DMS153 treated with DMSO at 0.1 percent for 48 hours (cell line): ENCODE measurements around the gene PRKG1.
"Not testable (repeated sequence)": the region's sequence is repeated elsewhere in the genome, so short reads cannot be mapped to it uniquely, and the experiment has no call there.

Source experiments
- DNase-seq: peaks from one replicate; lab custom pipeline; 2025; ENCODE audit not compliant: unreplicated experiment; lab: John Stamatoyannopoulos, UW

Gene PRKG1

DNA sequence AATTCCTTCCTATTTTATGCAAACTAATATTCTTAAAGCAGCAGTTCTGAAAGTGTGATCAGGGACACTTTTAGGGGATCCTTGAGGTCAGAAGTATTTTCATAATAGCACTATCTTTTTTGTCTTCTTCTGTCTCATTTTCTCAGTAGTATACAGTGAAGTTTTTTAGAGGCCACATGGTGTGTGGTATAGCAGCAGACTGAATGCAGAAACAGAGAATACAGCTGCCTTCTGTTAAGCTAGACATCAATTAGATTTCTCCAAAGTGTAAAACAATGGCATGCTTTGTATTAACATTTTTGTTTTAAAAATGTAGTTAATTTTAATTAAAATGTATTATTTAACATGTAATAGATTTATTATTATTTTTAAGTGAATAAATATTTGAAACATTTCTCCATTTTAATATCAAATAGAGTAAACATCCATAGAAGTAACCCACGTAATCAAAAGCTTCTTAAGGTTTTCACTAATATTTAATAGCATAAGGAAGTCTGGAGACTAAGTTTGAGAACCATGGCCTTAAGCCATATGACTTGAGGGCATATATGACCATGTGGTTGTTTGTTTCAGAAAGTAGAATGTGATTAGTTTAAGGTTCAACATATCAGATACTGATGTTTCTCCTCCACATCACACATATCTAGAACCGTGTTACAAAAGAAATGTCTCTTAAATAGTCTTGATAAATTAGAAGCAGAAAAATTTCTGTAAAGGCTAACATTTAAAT, 94.0 kb downstream of the PRKG1 start:
- DNase-seq: no peak

DNA sequence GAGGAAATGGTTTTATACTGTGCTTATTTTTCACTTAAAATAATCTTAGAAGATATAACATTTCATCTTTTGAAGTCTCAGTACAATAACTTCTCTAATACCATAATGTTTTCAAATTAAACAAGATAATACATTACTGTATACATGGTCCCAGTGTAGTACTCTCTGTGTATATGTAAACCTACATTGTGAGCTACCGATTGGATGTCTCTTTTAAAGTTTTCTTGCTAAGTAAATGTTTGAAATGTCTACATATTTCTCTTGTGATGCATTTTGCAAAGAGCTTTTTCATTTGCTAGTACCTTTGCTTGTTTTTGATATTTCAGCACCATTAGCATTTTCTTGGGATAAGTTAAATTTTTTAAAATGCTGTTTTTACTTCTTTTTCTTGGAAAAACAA, 94.8 kb downstream of the PRKG1 start:
- no peak for DNase-seq

DNA sequence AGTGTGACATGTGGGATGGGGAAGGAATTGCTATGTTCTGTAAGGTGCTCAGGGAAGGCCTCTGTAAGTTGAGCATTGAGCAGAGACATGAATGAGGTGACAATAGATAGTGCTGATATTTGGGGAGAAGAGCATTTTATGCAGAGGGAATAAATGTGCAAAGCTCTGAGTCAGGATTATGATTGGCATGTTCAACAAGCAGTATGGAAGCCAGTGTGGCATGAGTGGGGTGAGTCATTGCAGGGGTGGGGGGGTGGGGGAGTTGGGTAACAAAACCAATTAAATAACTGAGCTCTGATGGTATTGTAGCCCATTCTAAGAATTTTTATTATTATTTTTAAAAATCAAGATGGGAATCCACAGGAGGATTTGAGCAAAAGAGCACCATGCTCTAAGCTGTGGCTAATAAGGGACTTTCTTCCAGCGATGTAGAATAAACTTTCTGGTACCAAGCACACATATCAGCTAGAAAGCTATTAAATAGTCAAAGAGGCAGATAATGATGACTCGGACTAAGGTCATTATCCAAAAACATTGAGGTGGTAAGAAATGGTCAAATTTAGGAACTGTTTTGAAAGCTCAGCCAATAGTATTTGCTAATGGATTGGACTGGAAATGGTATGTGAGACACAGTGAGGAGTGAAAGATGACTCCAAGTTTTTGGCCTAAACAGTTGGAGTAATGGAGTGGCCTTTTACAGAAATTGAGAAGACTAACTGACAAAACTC, 96.4 kb downstream of the PRKG1 start:
- DNase-seq: no peak

DNA sequence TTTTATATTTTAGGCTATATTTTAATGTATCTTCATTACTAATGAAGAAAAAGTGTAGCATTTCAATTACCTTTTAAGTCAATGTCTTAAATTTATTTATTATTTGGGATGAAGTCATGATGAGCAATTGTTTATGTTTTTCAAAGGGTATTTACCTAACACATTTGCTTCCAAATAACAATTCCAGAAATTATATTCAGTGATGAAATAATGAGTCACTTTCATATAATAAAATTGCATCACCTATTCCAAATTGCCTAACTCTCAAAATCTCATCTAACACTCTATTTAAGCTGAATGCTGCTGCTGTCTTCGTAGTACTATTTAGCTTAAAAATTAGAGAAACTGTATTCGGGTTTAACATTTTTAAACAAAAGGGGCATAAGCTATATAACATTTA, 97.7 kb downstream of the PRKG1 start:
- no peak for DNase-seq

DNA sequence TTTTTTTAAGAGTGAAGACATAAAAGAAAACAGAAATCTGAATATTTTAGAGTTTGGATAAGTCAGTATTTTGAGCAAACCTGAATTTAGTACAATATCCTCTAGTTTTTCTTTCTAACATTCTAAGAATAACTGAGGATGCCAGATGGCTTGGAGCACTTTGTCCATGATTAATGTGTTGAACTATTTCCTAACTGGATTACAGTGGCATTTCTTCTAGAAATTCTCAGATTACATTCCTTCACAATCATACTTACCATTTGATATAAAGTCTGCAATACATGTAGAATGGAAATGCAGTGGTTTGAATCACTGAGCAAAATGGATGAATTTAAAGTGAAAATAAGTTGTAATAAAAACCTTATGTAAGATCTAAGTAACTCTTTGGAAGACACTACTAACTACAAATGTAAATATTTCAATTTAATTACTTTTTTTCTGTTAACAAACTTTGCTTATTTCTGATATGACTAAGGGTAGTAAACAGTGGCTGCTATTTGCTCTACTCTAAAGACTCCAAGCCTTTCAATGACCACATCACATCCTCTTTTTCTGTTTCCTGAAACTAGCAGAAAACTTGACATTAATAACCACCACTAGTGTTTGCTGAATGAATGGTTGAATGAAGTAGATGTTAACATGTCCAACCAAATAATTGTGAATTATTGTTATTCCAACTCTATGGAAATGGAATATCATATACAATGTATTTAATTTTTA, 102.8 kb downstream of the PRKG1 start:
- DNase-seq: no peak

DNA sequence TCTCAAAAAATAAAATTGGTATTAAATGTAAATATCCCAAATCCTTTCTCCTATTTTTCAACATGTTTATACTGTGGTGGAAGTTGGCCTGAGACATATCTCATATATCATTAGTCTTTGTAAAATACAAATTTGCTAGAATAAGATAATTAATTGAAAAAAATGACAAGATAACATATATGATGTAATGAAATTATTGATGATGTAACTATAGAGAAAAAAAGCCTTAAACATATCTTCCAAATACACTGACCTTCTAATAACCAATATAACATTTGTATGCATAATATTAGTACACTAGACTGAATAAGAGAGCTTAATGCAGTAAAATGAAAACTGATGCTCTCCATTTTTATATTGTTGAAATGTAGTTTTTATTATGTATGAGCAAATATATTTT, 104.3 kb downstream of the PRKG1 start:
- no peak for DNase-seq

DNA sequence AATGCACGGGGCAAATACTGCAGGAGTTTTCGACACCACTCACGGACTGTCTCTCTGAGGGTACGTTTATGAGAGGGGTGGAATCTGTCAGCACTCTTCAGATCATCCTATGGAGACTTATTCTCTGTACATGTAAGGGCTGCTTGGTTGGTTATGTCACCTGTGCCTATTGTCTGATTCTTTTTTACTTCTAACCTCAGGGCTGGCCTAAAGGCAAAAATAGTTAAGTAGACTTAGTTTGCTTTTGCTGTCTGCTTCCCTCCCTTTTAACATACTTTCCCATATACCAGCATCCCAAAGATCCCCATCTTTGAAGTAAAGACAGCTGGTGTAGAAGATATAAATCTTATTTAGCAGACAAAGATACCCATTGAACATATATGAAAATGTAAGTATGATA, 105.9 kb downstream of the PRKG1 start:
- DNase-seq: no peak

DNA sequence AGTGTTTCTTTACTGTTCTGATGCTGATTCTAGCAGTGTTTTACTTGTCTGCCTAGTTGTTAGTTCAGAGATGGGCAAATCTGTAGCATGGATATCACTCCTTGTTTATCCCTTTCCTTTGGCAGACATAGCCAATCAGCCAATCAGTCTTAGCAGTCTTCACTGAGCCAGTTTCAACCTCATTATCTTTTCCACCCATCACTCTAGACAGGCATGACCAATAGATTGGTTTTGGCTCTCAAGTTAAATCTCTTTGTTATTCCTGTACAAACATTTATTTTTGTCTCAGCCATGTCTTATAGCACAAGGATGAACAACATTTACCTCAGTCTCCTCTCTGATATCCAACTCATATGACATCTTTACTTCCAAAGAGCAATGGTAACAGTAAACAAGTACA, 109.5 kb downstream of the PRKG1 start:
- no peak for DNase-seq

DNA sequence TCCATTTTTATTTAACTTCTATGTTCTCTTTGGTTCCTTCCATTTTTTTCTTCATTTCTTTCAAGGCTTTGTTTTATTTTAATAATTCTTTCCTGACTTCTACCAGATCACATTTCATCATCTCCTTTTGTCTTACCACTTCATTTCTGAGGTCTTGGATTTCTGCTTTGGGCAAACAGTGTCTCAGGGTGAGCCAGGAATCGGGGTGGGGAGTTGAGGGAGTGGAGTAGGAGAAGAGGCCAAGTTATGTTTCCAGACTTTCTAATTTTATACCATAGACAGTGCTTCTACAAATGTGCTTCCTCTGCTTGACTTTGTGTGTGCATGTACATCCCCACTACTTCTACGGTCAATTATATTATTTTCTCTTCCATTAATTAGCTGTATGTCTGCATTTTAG, 112.1 kb downstream of the PRKG1 start:
- DNase-seq: no peak

DNA sequence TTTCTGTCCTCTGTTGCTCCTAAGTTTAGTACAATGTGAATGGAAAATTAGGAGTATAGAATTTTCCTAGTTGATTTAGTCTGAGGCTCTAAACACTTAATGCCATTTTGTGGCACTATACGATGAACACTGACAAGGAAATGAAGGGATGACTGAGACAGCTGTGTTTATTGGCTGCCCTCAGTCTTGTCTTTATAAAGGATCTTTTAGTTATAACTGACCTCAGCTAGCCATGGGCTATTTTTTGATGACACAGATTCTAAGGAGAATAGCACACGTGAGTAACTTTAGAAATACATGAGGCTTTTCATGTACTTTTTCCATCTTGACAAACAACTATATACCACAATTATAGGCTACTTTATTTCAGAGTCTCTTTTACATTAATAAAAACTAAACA, 113.7 kb downstream of the PRKG1 start:
- no peak for DNase-seq

DNA sequence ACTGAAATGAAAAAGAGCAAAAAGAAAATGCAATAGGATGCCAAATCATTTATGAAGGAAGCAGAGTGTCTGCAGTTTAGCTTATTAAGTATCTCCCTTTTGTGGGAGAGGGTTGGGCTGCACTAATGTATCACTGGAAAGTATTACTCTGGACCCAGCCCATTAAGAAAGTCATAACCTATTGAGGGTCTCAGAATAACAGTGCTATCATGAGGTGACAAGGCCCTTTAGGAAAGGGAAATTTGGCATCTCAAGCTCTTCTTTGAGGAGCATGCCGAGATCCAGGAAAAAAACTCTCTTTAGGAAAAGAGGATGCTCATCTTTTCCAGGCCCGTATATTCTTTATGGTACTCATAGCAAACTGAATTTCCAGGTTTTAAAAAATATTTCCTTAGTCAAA, 114.6 kb downstream of the PRKG1 start:
- DNase-seq: no peak

DNA sequence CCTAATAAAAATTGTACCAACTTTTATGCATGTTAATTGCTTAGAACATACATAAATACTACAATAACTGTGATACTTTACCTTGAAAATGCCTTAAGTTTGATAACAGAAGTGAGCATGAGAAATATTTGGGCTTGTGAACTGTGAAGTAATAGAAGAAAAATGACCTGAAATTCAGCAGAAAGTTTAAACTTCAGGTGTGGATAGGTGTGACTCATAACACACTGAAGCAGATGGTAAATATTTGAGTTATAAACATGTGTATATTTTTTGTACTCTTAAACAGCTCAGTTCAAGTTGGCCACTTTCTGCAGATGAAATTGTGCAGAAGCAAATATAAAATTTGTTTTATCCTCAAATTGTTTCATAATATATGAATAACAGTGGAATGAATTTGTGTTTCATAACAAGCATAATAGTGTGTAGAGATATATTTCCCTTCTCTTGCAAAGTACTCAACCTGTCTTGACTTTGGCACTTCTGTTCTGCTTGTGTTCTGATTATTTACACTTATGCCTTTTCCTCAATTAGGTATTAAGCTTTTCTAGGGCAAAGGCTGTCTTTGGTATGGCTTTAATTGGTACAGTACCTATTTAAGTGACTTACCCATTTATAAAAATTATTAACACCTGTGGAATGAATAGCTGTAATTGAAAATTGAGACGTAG, 122.4 kb downstream of the PRKG1 start:
- DNase-seq: no peak

DNA sequence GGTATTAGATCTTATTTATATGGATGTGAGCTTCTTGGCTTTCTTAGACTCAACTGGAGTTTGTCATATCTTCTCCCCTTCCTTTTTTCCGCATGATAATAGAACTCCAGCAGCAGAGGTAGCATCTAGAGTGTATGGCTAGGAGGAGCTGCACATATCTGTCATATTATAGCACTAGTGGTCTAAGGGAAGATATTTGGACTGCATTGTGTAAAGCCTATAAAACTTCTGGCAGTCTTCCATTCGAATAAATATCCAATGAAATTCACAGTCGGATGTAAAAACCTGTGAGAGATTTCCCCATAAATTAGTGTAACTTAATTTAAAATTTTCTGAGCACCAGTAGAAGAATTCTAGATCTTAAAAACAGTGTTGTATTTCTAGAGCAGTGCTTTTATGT, 123.9 kb downstream of the PRKG1 start:
- no peak for DNase-seq

DNA sequence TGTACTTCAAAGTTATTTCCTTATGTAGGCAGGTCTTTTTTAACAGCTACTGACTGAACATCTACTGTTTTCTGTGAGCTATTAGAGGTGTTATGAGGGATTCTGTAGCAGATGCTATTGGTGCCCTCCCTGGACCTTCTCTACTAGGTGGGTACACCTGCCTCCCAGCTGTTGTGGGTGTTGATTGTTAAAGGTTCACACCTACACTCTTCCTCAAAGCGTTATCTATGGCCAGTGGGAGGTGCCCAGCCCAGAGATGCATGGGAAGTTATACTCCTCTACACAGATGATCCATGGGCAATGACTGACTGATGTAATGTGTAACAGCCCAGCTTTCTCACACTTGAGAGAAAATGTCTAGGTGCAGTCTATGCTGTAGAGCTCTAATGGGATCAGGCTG, 127.7 kb downstream of the PRKG1 start:
- no peak for DNase-seq

DNA sequence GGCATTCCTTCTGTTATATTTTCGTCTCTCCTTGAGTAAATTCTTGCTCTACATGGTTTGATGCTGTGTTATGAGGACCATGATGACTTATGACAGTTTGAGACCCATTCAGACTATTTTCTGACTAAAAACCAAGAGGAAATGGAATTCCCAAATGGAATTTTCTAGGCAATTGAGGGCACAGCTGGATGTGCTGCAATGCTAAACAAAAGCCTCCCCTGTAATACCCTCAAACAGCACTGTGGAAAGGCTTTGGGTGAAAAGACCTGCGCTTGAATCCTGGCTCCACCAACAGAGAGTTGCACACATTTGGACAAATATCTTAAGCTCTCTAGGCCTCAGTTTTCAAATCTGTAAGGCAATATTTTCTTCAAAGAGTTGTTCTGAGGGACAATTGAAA, 129.1 kb downstream of the PRKG1 start:
- no peak for DNase-seq

DNA sequence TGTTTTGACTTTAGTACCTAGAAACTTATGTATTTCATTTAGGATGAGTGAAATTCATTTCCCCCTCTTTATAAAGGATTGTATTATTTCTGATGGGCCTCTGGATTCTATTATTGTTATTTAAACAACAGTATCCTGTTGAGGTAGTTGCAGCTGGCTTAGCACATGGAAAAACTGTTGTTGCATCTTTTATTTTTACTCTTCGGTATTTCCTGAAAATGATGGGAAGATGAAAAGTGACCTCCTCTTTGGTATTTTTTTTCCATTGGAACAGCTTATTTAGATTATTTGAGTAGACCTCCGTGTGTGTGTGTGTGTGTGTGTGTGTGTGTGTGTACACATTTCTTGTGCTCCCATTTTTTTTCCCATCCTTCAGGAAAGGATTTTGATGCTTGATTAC, 129.8 kb downstream of the PRKG1 start:
- no peak for DNase-seq

DNA sequence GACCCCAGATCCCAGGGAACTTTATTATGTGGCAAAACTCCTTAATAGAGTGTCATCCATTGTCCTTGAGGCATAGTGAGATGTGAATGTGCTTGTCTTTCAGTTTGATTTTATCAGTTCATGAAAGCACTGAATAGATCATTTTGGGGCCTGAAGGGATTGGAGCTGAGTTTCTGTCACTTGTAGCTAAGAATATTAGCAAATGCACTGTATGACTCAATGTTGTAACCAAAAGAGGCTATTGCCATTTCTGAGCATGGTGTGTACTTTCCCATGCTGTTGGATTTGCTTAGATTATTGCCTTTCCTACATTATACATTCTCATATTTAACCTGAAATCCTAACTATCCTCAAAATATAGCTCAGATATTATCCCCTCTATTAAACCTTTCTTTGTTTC, 130.4 kb downstream of the PRKG1 start:
- DNase-seq: no peak

DNA sequence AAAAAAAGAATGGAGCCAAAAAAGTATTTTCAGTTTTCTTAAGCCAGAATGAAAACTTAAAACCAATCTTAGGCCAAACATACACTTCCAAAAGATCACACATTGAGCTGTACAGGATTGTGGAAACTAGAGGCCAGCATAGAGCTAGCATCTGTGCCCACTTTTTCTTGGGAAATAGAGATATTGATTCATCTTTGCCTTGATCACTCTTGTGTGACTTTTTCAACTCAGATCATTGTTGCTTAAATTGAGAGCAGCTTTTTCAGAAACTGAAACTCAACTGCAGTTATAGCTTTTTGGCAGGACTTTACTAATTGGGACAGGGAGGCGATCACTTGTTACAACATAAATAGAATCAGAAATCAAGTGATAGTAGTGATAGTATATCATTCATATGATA, 132.2 kb downstream of the PRKG1 start:
- no peak for DNase-seq

DNA sequence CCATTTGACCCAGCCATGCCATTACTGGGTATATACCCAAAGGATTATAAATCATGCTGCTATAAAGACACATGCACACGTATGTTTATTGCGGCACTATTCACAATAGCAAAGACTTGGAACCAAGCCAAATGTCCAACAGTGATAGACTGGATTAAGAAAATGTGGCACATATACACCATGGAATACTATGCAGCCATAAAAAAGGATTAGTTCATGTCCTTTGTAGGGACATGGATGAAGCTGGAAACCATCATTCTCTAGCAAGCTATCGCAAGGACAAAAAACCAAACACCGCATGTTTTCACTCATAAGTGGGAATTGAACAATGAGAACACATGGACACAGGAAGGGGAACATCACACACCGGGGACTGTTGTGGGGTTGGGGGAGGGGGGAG, 138.7 kb downstream of the PRKG1 start:
- DNase-seq: not testable (repeated sequence)

DNA sequence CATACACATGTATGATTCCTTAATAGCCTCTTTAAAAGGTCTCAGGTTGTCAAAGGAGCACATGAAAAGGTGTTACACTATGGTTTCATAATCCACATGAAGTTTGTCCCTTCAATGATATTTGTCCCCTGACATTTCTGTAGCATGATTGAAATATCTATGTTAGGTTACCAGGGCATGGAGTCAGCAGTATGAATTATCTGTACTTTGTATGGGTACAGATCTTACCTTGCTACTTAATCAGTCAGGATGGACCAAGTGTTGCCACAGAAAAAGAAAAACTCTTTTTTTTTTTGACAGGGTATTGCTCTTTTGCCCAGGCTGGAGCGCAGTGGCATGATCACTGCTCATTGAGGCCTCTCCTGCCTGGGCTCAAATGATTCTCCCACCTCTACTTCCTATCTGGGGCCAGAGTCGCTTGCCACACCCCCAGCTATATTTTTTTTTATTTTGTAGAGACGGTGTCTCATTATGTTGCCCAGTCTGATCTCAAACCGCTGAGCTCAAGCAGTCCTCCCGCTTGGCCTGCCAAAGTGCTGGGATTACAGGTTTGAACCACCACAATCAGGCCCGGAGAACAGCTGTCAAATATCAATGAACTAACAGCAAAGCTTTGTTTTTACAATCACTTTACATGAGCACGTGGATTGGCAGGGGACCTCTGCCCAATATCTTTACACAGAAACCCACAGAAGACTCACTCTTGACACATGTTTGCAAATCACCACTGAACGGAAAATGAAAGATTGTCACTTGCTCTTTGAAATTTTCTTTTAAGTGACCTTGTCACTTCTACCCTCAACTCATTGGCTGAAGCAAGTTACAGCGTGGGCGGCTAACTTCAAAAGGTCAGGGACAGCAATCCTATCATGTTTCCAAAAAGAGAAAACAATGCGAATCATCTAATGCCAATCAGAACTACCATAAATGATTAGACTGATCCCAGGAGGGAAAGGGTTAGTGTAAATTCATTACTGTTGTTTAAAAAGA, 140.2 kb downstream of the PRKG1 start:
- DNase-seq: no peak
